Thoracic aorta (tissue), 2 donors: Measurements from ENCODE around the gene KRTAP4-4. TPM values are rescaled to one million over a fixed set of nuclear protein-coding genes. Genes with fewer than 3 reads are reported as not detected.
"Not testable (repeated sequence)": the region's sequence is repeated elsewhere in the genome, so short reads cannot be mapped to it uniquely, and the experiment has no call there.

Experiments
- ATAC-seq: fragments of 150-250 bp; one replicate; pipeline ENCODE4 v1.8.0; 2017; ENCODE audit warnings: low read depth; ENCODE audit not compliant: insufficient number of reproducible peaks, low FRiP score
- DNase-seq: peaks from one replicate; pipeline ENCODE4 v3.0.0-alpha.2; 2020; ENCODE audit warnings: low spot score
- H3K27ac ChIP-seq, 2 donors: fragments of 200-600 bp; sonication (generic); 1 replicate in 1 of 2; 2 replicates in 1 of 2; pipeline ENCODE4 v1.5.1; 2016; ENCODE audit warnings: mild to moderate bottlenecking in 2 of 2, moderate library complexity in 2 of 2
- H3K27me3 ChIP-seq: fragments of 200-600 bp; sonication (generic); replicated peaks from 2 replicates; pipeline ENCODE4 v1.6.0; 2016; ENCODE audit warnings: mild to moderate bottlenecking; ENCODE audit not compliant: insufficient read depth
- H3K36me3 ChIP-seq: fragments of 200-600 bp; sonication (generic); one replicate; pipeline ENCODE4 v1.5.1; 2016
- H3K4me1 ChIP-seq, 2 donors: fragments of 200-600 bp; sonication (generic); 1 replicate in 1 of 2; 2 replicates in 1 of 2; pipeline versions ENCODE4 v1.5.1 to v1.6.0; 2016; ENCODE audit warnings: low read depth in 2 of 2, mild to moderate bottlenecking in 1 of 2; ENCODE audit not compliant: control insufficient read depth in 1 of 2
- H3K4me3 ChIP-seq: fragments of 200-600 bp; sonication (generic); 2 replicates; pipeline ENCODE4 v1.5.1; 2016; ENCODE audit warnings: mild to moderate bottlenecking
- H3K9me3 ChIP-seq: fragments of 200-600 bp; sonication (generic); 2 replicates; pipeline ENCODE4 v1.5.1; 2016
- CTCF ChIP-seq: fragments of 200-600 bp; sonication (generic); IDR thresholded peaks from one replicate; pipeline ENCODE4 v1.5.1; 2019; ENCODE audit warnings: antibody characterized with exemption
- total RNA-seq, 2 donors: library from RNA; depleted of rRNA; stranded (reverse); fragments of >200 nt; gene quantifications; one replicate each; pipeline versions ENCODE4 v1.1.0 to v1.2.3, GENCODE V29; 2016

KRTAP4-4 gene
- total RNA-seq, 2 donors from 2014 or later = not detected

- no peaks in the 10 kb centered on the region for H3K36me3 ChIP-seq
- no peaks in the 10 kb centered on the region for H3K4me1 ChIP-seq
- no peak overlapping the region for H3K4me3 ChIP-seq
- no peaks in the 10 kb centered on the region for H3K27me3 ChIP-seq
- no peak for TF ChIP-seq CTCF
- ATAC-seq (no peak), DNase-seq (no peak)
- no peaks in the 10 kb centered on the region for H3K9me3 ChIP-seq
- no peak overlapping the region for H3K27ac ChIP-seq
Observed at GRCh38 chr17:41153856-41154255, 6.7 kb downstream of the KRTAP4-4 start.

- TF ChIP-seq CTCF = no peak
- DNase-seq (no peak), ATAC-seq (no peak)
- Histone ChIP-seq H3K27ac (no peak overlapping the region), H3K4me1 (no peaks in the 10 kb centered on the region), H3K27me3 (no peaks in the 10 kb centered on the region), H3K36me3 (no peaks in the 10 kb centered on the region), H3K4me3 (no peak overlapping the region), H3K9me3 (no peaks in the 10 kb centered on the region)
Observed at GRCh38 chr17:41151525-41151924, 9.0 kb downstream of the KRTAP4-4 start.

GRCh38 chr17:41150026-41150425 lies 10.5 kb downstream of the KRTAP4-4 start:
- no peak for TF ChIP-seq CTCF
- no peak overlapping the region for H3K4me3 ChIP-seq
- no peak overlapping the region for H3K27ac ChIP-seq
- no peaks in the 10 kb centered on the region for H3K9me3 ChIP-seq
- DNase-seq (no peak), ATAC-seq (no peak)
- no peaks in the 10 kb centered on the region for H3K4me1 ChIP-seq
- H3K27me3 ChIP-seq = no peaks in the 10 kb centered on the region
- no peaks in the 10 kb centered on the region for H3K36me3 ChIP-seq

- H3K36me3 ChIP-seq = no peaks in the 10 kb centered on the region
- TF ChIP-seq CTCF = no peak
- H3K9me3 ChIP-seq = no peaks in the 10 kb centered on the region
- no peaks in the 10 kb centered on the region for H3K4me1 ChIP-seq
- no peaks in the 10 kb centered on the region for H3K27me3 ChIP-seq
- H3K4me3 ChIP-seq = no peak within 1 kb of the TSS
- DNase-seq (no peak), ATAC-seq (no peak)
- H3K27ac ChIP-seq = no peak within 1 kb of the TSS
Observed at GRCh38 chr17:41149652-41149985, 10.9 kb downstream of the KRTAP4-4 start, which contains the start of gene KRTAP4-5. Gene KRTAP4-5 (minus strand): TSS chr17:41149825. CDS start chr17:41149767, 58 bp downstream.

GRCh38 chr17:41148971-41149651 lies 11.4 kb downstream of the KRTAP4-4 start:
- not testable (repeated sequence) for H3K4me3 ChIP-seq, H3K27ac ChIP-seq, H3K36me3 ChIP-seq, DNase-seq, H3K4me1 ChIP-seq, H3K9me3 ChIP-seq, ATAC-seq, H3K27me3 ChIP-seq
